IMR-90 (cell line): ENCODE results near the gene WDR5.

Source experiments
- BHLHE40 ChIP-seq: fragments of 150-350 bp; IDR thresholded peaks from 2 replicates; pipeline ENCODE4 v1.6.1; 2016; ENCODE audit warnings: mild to moderate bottlenecking, low read depth, low read length
- CTCF ChIP-seq: conservative IDR thresholded peaks from 2 replicates; pipeline ENCODE4 v1.5.1; 2012; ENCODE audit warnings: mild to moderate bottlenecking, low read depth, low read length, improper control_type of control experiment
- ELK1 ChIP-seq: fragments of 150-350 bp; IDR thresholded peaks from 2 replicates; pipeline ENCODE4 v1.6.1; 2016; ENCODE audit warnings: low read depth, mild to moderate bottlenecking, low read length, moderate library complexity, borderline replicate concordance
- FOS ChIP-seq: fragments of 150-350 bp; IDR thresholded peaks from 2 replicates; pipeline ENCODE4 v1.6.1; 2016; ENCODE audit warnings: low read depth, low read length
- MAFK ChIP-seq: IDR thresholded peaks from 2 replicates; pipeline ENCODE4 v1.6.1; 2012; ENCODE audit warnings: low read depth, low read length, improper control_type of control experiment
- MAZ ChIP-seq: IDR thresholded peaks from 2 replicates; pipeline ENCODE4 v1.6.1; 2012; ENCODE audit warnings: low read depth, mild to moderate bottlenecking, low read length, improper control_type of control experiment, moderate library complexity, borderline replicate concordance
- MXI1 ChIP-seq: IDR thresholded peaks from 2 replicates; pipeline ENCODE4 v1.6.1; 2012; ENCODE audit warnings: low read depth, mild to moderate bottlenecking, low read length, moderate library complexity, borderline replicate concordance
- NFE2L2 ChIP-seq: fragments of 150-350 bp; IDR thresholded peaks from 2 replicates; pipeline ENCODE4 v1.6.1; 2016; ENCODE audit warnings: low read depth, mild to moderate bottlenecking, low read length
- POLR2A ChIP-seq: IDR thresholded peaks from 2 replicates; pipeline ENCODE4 v1.6.1; 2012; ENCODE audit warnings: mild to moderate bottlenecking, low read depth, low read length
- RAD21 ChIP-seq: IDR thresholded peaks from 2 replicates; pipeline ENCODE4 v1.6.1; 2012; ENCODE audit warnings: low read length, improper control_type of control experiment
- RCOR1 ChIP-seq: IDR thresholded peaks from 2 replicates; pipeline ENCODE4 v1.6.1; 2012; ENCODE audit warnings: mild to moderate bottlenecking, low read length, improper control_type of control experiment; ENCODE audit not compliant: insufficient replicate concordance
- RFX5 ChIP-seq: IDR thresholded peaks from 2 replicates; pipeline ENCODE4 v1.8.0; 2012; ENCODE audit warnings: low read depth, mild to moderate bottlenecking, low read length, moderate library complexity
- SMC3 ChIP-seq: fragments of 150-350 bp; IDR thresholded peaks from 2 replicates; pipeline ENCODE4 v1.6.1; 2016; ENCODE audit warnings: low read depth, mild to moderate bottlenecking, antibody characterized with exemption, low read length, moderate library complexity
- USF2 ChIP-seq: fragments of 150-350 bp; IDR thresholded peaks from 2 replicates; pipeline ENCODE4 v1.6.1; 2017; ENCODE audit warnings: mild to moderate bottlenecking, antibody characterized with exemption, low read length, low read depth

GRCh38 chr9:134163371-134164196, 27.7 kb downstream of the WDR5 start:
- no peak for TF ChIP-seq SMC3
- no peak for TF ChIP-seq RAD21
- no peak for TF ChIP-seq CTCF
- no peak for TF ChIP-seq POLR2A
- TF ChIP-seq NFE2L2 = no peak
- TF ChIP-seq ELK1 = no peak
- TF ChIP-seq USF2 = no peak
- TF ChIP-seq RCOR1 = no peak
- TF ChIP-seq MXI1 = no peak
- no peak for TF ChIP-seq MAZ
- no peak for TF ChIP-seq BHLHE40
- TF ChIP-seq FOS = no peak
- TF ChIP-seq RFX5 = no peak
- TF ChIP-seq MAFK = no peak
